GM19463 (cell line): ENCODE results near the gene MYL5.
"Not testable (repeated sequence)": the region's sequence is repeated elsewhere in the genome, so short reads cannot be mapped to it uniquely, and the experiment has no call there.

Experiments used
- ATAC-seq: cut with Tn5 transposase; IDR thresholded peaks from one replicate; pipeline ENCODE4 v1.9.1; 2021; ENCODE audit warnings: mild to moderate bottlenecking, moderate library complexity; ENCODE audit not compliant: unreplicated experiment

MYL5 gene

GRCh38 chr4:683982-684622 is 9.8 kb downstream of the MYL5 start:
- ATAC-seq: no peak

GRCh38 chr4:684623-685327 is 10.4 kb downstream of the MYL5 start:
- no peak for ATAC-seq

GRCh38 chr4:685679-686412 is 11.5 kb downstream of the MYL5 start:
- ATAC-seq: no peak

GRCh38 chr4:686413-687040 is 12.2 kb downstream of the MYL5 start:
- ATAC-seq: no peak

- no peak for ATAC-seq
Observed at GRCh38 chr4:687048-687970, 13.0 kb downstream of the MYL5 start.

- ATAC-seq: no peak
Observed at GRCh38 chr4:687971-688853, 13.9 kb downstream of the MYL5 start.

- ATAC-seq: peak; percentile 38
Observed at GRCh38 chr4:688854-689681, 14.7 kb downstream of the MYL5 start, which contains the start of gene SLC49A3. TSS of gene SLC49A3 (minus strand) at chr4:689151. CDS start at chr4:689127, 24 bp downstream.

- ATAC-seq: no peak
Observed at GRCh38 chr4:689723-690122, 15.4 kb downstream of the MYL5 start.

GRCh38 chr4:692771-693554 is 18.6 kb downstream of the MYL5 start:
- no peak for ATAC-seq

- not testable (repeated sequence) for ATAC-seq
Observed at GRCh38 chr4:694341-694940, 20.1 kb downstream of the MYL5 start.

- no peak for ATAC-seq
Observed at GRCh38 chr4:699816-700580, 25.7 kb downstream of the MYL5 start.

GRCh38 chr4:700587-701264 is 26.4 kb downstream of the MYL5 start:
- no peak for ATAC-seq

- no peak for ATAC-seq
Observed at GRCh38 chr4:702618-703048, 28.3 kb downstream of the MYL5 start.

GRCh38 chr4:703336-704197 is 29.2 kb downstream of the MYL5 start:
- no peak for ATAC-seq
